ENCODE measurements around the gene SLC25A41.
"Not testable (repeated sequence)": the region's sequence is repeated elsewhere in the genome, so short reads cannot be mapped to it uniquely, and the experiment has no call there.

Gene SLC25A41

GRCh38 chr19:6459262-6460098, 25.9 kb upstream of the SLC25A41 start, which contains the start of gene SLC25A23:
Gene SLC25A23 (minus strand): TSS chr19:6459792. CDS start chr19:6459628, 164 bp downstream.
- no peak for DNase-seq

DNA sequence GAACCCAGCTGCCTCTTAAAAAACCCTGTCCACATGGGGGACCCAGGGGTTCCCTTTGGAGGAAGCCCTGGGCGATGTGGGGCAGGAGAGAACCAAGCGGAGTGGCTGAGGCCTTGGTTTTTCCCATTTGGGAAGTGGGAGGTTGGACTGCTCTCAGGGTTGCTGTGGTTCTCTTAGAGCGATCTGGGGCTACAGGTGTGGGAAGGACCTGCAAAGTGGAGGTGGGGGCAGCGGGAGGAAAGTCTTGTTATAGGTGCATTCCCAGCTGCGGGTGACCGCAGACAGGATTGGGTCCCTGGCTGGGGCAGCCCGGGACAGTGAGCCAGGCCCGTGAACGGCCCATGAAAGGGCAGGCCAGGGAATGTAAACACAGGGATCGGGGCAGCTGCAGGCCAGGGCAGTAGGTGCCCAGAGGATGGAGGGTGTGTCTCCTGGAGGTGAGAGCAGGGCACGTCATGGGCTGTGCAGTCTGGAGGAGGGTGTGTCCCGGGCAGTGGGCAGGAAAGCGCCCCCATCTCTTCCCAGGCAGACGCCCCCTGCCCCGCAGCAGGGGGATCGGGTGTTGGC, 25.2 kb upstream of the SLC25A41 start:
- DNase-seq = no peak

DNA sequence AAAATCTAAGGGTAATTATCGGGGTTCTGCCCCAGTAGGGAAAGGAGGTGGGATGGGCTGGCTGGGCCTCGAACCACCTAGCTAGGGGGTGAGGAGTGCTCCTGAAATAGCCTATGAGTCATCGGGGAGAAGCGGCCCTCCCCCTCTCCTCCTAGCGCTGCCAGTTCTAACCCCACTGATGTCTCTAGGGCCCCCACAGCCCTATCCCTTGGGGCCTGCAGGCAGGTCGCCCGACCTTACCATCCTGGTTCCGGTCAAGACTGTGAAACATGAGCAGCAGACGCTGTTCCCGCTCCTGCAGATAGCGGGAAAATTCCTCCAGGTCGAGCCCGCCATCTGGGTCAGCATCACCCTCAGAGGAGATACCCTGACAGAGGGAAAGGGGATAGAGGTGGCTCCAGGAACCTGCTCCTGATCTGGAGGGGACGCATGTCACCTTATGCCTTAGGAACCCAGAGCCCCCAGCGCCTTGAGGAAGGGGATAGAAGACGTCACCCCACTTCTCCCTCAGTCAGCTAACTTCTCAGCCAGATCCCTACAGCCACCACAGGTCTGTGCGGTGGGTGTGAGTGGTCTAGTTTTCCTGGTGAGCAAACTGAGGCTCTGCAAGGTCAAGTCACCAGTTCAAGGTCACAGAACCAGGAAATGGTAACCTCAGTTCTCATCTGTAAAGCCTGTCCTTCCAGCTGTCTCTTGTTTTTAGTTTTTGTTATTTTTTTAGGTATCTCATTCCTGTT, 24.6 kb upstream of the SLC25A41 start:
- DNase-seq = no peak

- no peak for DNase-seq
Observed at GRCh38 chr19:6455924-6456323, 22.4 kb upstream of the SLC25A41 start.

DNA sequence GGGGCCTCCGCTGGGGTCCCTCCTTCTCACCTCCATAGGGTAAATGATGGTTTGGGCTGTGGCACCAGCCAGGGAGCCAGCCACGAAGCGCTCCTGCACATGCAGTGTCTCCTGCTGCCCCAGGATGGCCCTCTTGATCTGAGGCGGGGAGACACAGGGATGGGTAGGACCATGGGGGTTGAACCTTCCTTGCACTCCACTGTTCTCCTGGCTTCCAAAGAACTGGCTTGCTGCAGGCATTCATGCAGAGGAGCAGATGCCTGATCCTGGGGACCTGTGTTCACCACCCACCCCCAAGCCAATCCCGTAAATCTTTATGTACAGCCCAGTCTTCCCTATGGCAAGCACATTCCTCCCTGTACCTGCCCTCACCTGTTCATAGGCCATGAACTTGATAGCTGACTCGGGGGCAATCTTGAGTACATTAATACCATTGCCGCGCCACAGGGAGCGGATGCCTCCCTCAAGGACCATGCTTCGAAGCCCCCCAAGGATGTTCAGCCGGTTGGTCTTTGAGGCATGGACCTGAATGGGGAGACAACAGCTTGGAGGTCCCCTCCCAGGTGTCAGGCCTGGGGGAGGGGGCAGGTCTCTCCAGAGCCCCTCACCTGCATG, 20.5 kb upstream of the SLC25A41 start:
- DNase-seq = no peak

GRCh38 chr19:6452899-6453298, 19.3 kb upstream of the SLC25A41 start:
- no peak for DNase-seq

- no peak for DNase-seq
Observed at GRCh38 chr19:6452223-6452614, 18.7 kb upstream of the SLC25A41 start.

- DNase-seq = no peak
Observed at GRCh38 chr19:6451583-6452222, 18.1 kb upstream of the SLC25A41 start.

DNA sequence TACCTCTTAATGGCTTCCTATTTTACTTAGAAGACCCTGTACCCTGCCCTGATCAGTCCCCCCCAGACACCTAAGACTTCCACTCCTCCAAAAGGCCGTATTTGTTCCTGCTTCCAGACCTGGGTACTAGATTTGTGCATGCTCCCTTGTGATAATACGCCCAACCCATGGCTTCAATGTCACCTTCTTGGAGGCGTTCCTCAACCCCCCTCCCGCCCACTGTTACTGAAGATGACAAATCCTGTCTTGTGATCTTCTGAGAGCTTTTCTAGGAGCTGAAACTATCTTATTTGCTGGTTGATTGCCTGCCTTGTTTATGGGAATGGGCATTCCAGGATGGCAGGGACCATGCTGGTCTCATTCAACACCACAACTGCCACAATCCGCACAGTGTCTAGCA, 16.6 kb upstream of the SLC25A41 start:
- DNase-seq = no peak

DNA sequence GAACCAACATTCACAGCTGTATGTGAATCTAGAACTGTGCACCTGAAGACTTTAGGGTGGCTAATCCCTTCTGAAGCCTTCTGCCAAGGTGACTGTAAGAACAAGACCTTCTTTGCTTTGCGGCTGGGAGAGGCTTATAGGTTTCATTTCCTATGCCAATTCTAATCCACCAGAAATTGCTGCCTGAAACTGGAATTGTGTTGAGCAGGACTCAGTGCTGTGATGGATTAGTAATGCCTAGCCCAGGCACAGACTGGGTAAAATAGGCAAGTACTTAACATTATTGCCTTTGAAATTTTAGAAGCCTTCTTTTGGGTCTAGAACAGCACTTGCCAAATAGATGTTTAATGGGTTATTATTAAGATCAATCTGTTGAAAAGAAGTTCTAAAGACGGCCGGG, 14.5 kb upstream of the SLC25A41 start:
- no peak for DNase-seq

- DNase-seq = no peak
Observed at GRCh38 chr19:6446452-6446851, 12.9 kb upstream of the SLC25A41 start.

GRCh38 chr19:6443986-6444385, 10.4 kb upstream of the SLC25A41 start:
- DNase-seq = no peak

GRCh38 chr19:6442087-6442688, 8.6 kb upstream of the SLC25A41 start:
- DNase-seq = no peak

DNA sequence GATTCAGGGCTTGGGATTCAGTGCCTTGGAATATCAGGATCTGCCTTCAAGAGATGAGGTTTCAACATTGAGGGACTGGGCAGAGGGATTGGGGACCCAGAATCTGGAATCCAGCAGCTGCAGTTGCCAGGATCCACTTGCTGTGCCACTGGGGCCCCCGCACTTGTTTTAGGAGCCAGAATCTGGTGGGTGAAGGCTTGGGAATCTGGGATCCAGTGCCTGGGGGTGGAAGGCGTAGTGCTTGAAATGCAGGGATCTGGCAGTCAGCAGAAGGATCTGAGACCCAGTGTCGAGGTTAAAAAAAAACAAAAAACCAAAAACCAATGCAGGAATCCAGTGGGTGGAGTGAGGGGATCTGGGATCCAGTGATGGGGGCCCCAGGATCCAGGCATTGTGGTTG, 7.3 kb upstream of the SLC25A41 start:
- no peak for DNase-seq

DNA sequence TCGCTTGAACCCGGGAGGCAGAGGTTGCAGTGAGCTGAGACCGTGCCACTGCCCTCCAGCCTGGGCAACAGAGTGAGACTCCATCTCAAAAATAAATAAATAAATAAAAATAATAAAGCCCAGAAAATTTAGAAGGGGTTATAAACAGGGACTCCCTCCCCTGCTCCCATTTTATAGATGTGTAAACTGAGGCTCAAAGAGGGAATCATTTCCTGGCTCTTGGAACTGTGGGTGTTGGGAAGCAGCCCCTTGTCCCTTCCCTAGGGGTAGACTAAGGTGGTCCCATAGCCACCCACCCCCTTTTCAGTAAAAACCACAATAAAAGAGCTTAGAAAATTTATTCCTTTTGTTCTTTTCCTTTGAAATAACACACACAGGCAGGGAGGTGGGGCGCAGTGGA, 6.2 kb upstream of the SLC25A41 start:
- DNase-seq = no peak

DNA sequence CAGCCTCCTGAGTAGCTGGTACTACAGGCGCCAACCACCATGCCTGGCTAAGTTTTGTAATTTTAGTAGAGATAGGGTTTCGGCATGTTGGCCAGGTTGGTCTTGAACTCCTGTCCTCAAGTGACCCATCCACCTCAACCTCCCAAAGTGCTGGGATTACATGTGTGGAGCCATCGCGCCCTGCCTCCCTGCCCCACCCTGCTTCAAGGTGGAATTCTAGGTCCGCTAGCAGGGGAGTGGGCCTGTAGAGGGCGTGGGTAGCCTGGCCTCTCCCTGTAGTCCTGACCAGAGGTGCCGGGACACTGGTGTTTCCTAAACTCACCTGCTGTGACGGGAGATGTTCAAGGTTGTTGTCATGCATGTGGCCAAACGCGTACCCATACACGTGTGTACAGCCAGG, 398 bp downstream of the SLC25A41 start:
- no peak for DNase-seq

DNA sequence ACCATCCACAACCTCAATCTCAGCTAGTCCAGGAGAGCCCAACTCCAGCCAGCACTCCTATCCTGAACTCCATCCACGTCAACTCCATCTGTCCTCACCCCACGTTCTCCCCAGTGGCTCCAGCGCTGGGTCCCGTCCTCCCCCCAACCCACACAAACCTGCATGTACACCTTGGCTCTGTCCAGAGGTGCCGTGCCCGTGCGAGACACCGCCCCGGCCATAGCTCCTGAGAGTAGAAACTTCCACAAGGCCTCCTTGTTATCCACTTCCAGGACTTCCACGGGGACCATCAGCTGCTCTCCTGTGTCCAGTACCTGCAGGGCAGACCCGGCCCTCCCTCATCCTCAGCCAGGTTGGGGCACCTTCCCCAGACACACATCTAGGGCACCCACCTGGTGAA, 1.7 kb downstream of the SLC25A41 start:
- no peak for DNase-seq

GRCh38 chr19:6429419-6430221, 3.9 kb downstream of the SLC25A41 start:
- DNase-seq = no peak

GRCh38 chr19:6428692-6429418, 4.7 kb downstream of the SLC25A41 start:
- not testable (repeated sequence) for DNase-seq

DNA sequence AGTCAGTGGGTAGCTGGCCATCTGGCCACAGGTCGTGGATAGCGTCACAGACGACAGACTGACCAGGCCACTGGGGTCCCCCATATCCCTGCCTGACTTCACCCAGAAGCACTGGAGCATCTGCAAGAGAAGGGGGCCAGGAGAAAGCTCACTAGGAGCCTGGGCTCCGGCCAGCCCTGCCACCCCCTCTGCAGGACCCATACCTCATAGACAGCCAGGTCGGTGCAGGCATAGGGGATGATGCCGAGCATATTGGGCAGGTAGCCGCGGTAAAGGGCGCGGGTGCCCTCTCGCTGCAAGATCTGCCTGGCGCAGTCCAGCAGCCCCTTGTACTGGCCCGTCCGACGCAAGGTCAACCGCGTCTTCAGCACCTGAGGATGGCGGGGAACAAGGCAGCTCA, 6.4 kb downstream of the SLC25A41 start:
- DNase-seq = no peak
